A204.1 (cell line): ENCODE measurements around the gene YAE1.

Source experiments
- FAIRE-seq: peaks from 2 replicates; lab custom pipeline; 2012; peaks lifted over from hg19 to GRCh38; lab: Jason Lieb, UNC

The YAE1 gene

DNA sequence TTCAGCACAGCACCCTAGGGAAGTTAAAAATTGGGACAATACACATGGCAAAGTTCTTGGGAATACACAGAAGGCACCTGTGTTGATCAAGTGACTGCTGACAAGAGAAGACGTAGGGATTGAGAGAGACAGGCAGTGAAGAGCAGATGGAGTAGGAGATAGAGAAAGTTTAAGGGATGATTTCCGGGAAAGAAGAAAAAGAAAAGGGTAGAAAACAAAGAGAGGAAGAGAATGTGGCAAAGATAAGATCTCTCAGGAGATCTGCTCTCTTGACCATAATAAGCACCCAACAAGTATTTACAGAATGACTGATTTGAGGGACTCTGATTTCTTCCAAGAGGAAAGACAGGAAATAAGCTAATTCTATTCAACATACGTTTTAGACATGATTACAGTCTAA lies 42.1 kb downstream of the YAE1 start:
- no peak for FAIRE-seq

DNA sequence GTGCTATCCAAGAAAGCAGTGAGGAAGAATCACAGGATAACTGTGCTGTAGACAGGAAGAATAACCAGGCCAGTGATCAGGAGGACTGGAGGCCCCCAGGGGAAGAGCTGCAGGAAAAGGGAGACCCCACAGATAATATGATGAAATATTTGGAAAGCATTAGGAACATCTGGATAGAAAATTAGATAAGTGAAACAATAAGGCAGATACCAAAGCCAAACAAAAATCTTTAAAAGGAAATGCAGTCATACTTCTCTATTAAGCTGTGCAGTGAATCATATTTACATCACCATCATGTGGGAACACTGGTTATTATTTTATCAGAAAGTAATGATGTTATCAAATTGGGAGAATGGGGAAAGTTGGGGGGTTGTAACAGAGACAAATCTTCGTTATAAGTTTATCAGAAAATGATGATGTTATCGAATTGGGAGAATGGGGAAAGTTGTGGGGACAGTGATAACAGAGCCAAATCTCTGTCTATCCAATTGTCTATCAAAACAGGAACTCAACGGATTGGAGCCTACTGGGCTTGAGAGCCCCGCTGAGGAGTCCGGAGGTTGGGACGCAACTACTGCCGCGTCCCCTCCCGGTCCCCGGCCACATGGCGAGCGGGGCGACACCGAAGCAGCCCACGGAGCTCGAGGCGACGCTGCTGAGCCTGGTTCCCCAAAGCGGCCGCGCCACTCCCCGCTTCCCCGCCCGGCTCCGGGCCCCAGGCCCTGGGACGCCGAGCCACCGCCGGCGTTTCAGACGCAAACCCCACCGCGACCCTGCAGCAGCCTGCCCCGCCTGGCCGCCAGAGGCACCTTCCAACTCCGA lies 43.1 kb downstream of the YAE1 start:
- FAIRE-seq: no peak

DNA sequence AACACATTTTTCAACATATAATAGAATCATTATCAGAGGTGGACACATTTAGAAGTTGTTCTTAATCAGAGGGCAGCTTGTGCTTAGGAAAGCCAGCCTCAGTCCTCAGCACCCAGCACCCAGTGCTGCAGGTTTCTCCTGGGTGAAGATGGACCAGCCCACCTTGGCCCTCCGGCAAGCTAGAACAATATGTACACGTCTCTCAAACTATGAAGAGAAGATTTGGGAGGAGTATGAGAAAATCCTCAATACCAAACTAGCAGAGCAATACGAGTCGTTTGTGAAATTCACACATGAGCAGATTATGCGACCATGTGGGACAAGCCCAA lies 43.7 kb downstream of the YAE1 start:
- no peak for FAIRE-seq

DNA sequence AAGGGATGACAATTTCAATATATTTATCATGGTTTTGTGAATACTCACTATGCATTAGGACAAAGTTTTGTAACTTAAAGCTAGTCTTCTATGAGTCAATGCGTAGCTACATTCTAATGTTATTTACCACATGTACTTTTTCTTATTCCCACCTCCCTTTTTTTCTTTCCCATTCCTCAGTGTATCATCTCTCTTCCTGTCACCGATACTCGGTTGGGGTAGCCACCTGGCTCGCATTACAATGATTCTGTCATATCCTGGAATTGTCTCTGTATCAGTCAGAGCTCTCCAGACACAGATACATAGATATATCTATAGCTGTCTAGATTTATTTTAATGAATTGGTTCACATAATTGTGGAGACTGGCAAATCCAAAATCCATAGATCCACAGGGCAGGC lies 47.4 kb downstream of the YAE1 start:
- no peak for FAIRE-seq

DNA sequence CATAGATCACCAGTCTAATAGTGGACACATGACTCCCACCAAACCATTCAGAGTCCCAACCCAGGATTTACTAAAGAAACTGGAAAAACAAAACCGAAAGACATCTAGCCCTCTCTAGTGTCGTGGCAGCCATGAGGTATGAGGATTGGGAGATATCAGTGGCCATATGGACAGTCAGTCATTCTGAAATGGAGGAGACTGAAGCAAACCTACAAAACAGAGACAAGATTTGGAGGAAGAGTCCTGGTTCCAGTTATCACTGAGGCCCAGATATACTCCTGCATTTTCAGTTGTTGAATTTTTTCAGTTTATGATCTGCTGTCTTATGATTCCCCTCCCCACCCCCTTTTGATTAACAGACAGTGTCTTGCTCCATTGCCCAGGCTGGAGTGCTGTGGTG lies 48.1 kb downstream of the YAE1 start:
- FAIRE-seq: no peak

DNA sequence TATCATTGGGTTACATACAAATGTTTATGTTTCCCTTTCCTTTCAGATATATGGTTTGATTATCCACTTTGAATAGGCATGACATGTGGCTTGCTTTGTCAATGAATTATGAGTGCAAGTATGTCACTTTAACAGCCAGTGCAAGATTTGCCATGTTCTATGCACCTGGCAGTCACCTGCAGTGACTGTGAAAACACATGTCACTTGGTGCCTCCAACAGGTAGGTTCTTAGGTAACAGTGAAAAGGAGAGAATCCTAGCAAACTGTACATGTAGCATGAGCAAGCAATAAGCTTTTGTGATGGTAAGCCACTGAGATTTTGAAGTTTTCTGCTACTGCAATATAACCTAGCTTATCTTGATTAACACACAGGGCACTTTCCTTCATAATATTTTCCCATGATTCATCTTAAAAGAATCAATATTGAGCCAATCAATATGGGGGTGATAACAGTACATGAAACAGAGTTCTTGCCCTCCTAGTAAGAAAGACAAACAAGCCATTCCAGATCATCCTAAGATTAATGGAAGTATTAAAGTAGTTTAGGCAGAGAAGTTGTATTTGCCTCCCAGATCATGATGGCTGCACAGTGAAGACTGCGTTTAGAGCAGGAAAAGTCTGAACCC lies 49.3 kb downstream of the YAE1 start:
- no peak for FAIRE-seq

DNA sequence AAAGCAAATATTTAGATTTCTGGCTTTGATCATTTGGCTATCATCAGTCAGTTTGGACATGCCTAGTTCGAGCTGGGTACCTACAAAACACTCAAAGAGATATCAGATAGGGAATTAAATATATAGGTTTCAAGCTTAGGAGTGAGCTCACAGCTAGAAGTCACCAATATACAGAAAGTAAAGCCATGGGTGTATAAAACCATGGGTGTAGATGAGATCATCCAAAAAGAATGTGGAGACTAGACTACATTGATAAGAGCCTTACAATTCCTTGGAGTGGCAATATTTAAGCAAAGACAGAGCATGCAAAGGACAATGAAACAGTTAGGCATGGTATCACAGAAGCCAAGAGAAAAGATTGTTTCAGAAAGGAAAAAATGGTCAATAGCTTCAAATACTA lies 49.9 kb downstream of the YAE1 start:
- no peak for FAIRE-seq

DNA sequence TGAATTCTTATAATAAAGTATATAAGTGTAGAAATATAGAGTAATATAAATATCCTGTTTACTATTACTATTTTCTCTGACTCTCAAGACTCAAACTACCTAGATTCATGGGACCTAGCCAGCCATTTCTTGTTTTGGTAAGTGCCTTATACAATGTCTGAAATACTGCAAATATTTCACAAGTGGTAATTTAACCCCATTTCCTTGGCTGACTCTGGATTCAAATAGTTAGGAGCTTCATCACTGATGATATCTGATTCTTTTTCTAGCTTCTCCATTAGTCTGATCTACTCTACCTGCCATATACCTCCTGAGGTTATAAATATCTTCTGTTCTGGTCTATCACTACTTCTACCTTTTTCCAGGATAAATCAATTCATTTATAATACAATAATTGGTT lies 50.8 kb downstream of the YAE1 start:
- FAIRE-seq: no peak

DNA sequence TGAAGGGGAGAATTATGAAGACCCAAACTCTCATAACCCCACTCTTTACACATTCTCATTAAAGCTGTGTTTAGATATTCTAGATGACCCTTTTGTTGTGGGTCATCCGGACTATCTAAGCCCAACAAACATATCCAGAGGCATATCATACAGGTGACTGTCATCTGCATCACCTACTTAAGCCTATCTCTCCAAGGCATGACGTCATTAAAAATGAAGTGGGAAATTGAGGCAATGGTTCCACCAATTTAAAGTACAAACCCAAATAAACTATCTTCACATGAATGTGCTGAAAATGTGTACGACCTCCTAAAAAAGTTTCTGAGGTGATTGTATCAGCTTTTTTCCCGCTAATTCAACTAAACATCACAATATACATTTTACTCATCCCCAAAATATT lies 52.7 kb downstream of the YAE1 start:
- FAIRE-seq: no peak

DNA sequence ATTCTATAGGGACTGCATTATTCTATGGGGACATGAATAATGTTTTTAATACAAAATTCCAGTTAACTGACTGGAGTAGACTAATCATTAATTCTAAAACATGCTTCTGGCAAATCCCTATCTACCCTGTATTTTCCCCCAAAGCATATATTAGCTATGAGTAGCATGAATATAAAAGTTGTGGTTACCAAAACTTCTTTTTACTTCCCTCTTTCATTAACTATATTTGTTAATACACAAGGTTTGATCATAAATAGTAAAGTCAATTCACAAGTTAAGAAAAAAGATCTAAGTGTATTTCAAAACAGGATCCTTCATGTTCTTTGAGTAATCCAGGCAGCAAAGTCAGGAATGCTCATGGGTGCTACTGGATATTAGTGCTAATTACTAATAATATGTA lies 54.3 kb downstream of the YAE1 start:
- FAIRE-seq: no peak

DNA sequence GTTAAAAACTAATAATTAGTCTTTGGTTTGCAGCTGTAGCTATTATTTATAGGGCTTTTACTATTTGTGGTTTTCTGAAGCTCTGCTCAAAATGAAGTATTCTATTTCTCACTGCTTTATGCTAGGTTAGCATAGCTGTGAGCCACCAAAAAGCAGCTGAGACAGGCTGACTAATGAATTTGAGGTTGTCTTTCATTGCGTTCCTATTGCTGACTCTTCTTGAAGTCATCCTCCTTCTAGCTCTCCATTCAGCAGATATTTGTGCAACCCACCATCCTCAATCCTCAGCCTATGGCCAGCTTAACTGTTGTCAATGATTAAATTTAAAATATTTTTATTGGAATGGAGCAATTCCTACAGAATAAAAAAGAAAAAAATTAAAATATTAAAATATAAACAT lies 55.1 kb downstream of the YAE1 start:
- FAIRE-seq: no peak

DNA sequence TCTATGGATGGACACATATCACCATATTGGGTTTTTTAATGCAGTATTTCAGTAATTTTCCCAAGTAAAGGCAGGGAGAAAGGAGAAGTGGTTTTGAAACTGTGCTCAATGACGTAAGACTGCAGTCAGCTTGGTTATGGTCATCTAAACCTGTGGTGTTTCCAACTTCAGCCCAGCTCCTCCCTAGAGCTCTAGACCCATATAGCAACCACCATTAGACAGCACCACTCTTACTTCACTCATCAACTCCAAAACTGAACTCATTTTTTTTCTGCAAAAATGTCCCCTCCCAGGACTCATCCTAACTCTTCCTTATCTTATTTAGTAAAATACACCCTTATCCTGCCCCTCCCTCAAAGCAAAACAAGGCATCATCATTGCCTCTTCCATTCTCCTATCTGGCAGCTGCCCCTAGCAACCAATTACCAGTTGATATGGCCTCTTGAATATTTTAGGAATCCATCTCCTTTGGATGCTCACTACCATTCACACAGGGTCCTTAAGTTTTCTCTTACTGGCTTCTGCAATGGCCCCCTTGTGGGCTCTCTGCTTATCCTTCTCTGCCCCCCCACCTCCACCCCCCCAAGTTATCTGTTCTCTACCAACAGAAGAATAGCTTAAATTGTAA lies 55.7 kb downstream of the YAE1 start:
- FAIRE-seq: no peak
